A673 (cell line): ENCODE data around the gene GTF2H2. TPM values are rescaled to one million over a fixed set of nuclear protein-coding genes. Genes with fewer than 3 reads are reported as not detected.

Experiments used
- total RNA-seq: library from RNA; stranded (reverse); gene quantifications from 2 replicates; pipeline ENCODE4 v1.2.3, GENCODE V29; 2021

Gene GTF2H2
- total RNA-seq, 1 experiment from 2014 or later = 43.0 TPM

Other genes starting within 250 kb of the GTF2H2 start
- gene SERF1A, start 167.0 kb downstream of the GTF2H2 start, total RNA-seq = 15.1 and 23.3 TPM in 2 replicates
- 49.9 and 60.8 TPM in 2 replicates for gene SMN1, start 142.6 kb downstream of the GTF2H2 start, total RNA-seq
- 14.0 and 15.7 TPM in 2 replicates for gene NAIP, start 42.3 kb downstream of the GTF2H2 start, total RNA-seq